Measurements from ENCODE around the gene CENPV. TPM values are rescaled to one million over a fixed set of nuclear protein-coding genes. Genes with fewer than 3 reads are reported as not detected.

Gene CENPV
- total and polyA plus RNA-seq, 2 of the 13 experiments (the other 11 are each of a cell fraction or from before 2014, with no cell fraction given) = 193 to 292 TPM

DNA sequence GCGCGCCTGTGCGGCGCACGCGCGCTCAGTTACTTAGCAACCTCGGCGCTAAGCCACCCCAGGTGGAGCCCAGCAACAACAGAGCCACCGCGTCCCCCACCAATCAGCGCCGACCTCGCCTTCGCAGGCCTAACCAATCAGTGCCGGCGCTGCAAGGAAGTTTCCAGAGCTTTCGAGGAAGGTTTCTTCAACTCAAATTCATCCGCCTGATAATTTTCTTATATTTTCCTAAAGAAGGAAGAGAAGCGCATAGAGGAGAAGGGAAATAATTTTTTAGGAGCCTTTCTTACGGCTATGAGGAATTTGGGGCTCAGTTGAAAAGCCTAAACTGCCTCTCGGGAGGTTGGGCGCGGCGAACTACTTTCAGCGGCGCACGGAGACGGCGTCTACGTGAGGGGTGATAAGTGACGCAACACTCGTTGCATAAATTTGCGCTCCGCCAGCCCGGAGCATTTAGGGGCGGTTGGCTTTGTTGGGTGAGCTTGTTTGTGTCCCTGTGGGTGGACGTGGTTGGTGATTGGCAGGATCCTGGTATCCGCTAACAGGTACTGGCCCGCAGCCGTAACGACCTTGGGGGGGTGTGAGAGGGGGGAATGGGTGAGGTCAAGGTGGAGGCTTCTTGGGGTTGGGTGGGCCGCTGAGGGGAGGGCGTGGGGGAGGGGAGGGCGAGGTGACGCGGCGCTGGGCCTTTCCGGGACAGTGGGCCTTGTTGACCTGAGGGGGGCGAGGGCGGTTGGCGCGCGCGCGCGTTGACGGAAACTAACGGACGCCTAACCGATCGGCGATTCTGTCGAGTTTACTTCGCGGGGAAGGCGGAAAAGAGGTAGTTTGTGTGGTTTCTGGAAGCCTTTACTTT, 27.6 kb upstream of the CENPV start, which contains the start of gene UBB (continued):
- TF ChIP-seq NRL (CRISPR knock-in tag; IDR thresholded peaks at IDR 0.05; ENCODE audit: borderline replicate concordance) (peak; percentile 78), KAT2B (IDR thresholded peaks at IDR 0.05; ENCODE audit: borderline replicate concordance, low read depth, low read length) (no peak), KDM1A (CRISPR knock-in tag; IDR thresholded peaks at IDR 0.05) (no peak), KAT7 (CRISPR knock-in tag; IDR thresholded peaks at IDR 0.05; ENCODE audit: borderline replicate concordance) (peak; percentile 84), HIVEP1 (CRISPR knock-in tag; IDR thresholded peaks at IDR 0.05) (no peak), ONECUT2 (CRISPR knock-in tag; IDR thresholded peaks at IDR 0.05) (no peak), KAT8 (CRISPR knock-in tag; IDR thresholded peaks at IDR 0.05) (peak; percentile 77), ZSCAN22 (CRISPR knock-in tag; IDR thresholded peaks at IDR 0.05) (no peak), NONO (IDR thresholded peaks at IDR 0.05) (no peak), NONO (CRISPR knock-in tag; conservative IDR thresholded peaks at IDR 0.05) (peak; percentile 85), ZNF709 (CRISPR knock-in tag; IDR thresholded peaks at IDR 0.05) (peak; percentile 44)
- TF ChIP-seq, protein P1, sequence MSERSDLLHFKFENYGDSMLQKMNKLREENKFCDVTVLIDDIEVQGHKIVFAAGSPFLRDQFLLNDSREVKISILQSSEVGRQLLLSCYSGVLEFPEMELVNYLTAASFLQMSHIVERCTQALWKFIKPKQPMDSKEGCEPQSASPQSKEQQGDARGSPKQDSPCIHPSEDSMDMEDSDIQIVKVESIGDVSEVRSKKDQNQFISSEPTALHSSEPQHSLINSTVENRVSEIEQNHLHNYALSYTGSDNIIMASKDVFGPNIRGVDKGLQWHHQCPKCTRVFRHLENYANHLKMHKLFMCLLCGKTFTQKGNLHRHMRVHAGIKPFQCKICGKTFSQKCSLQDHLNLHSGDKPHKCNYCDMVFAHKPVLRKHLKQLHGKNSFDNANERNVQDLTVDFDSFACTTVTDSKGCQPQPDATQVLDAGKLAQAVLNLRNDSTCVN (CRISPR knock-in tag; IDR thresholded peaks at IDR 0.05; ENCODE audit: borderline replicate concordance) = peak; percentile 60; the same call in 1 of the 2 replicates
- TF ChIP-seq, protein P2, sequence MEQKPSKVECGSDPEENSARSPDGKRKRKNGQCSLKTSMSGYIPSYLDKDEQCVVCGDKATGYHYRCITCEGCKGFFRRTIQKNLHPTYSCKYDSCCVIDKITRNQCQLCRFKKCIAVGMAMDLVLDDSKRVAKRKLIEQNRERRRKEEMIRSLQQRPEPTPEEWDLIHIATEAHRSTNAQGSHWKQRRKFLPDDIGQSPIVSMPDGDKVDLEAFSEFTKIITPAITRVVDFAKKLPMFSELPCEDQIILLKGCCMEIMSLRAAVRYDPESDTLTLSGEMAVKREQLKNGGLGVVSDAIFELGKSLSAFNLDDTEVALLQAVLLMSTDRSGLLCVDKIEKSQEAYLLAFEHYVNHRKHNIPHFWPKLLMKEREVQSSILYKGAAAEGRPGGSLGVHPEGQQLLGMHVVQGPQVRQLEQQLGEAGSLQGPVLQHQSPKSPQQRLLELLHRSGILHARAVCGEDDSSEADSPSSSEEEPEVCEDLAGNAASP (CRISPR knock-in tag; IDR thresholded peaks at IDR 0.05; ENCODE audit: borderline replicate concordance) = 0 out of 2 replicates have a peak, but pooled peaks have one; percentile 35
- TF ChIP-seq, protein P3, sequence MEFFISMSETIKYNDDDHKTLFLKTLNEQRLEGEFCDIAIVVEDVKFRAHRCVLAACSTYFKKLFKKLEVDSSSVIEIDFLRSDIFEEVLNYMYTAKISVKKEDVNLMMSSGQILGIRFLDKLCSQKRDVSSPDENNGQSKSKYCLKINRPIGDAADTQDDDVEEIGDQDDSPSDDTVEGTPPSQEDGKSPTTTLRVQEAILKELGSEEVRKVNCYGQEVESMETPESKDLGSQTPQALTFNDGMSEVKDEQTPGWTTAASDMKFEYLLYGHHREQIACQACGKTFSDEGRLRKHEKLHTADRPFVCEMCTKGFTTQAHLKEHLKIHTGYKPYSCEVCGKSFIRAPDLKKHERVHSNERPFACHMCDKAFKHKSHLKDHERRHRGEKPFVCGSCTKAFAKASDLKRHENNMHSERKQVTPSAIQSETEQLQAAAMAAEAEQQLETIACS (CRISPR knock-in tag; IDR thresholded peaks at IDR 0.05) = no peak
- TF ChIP-seq, protein P4, sequence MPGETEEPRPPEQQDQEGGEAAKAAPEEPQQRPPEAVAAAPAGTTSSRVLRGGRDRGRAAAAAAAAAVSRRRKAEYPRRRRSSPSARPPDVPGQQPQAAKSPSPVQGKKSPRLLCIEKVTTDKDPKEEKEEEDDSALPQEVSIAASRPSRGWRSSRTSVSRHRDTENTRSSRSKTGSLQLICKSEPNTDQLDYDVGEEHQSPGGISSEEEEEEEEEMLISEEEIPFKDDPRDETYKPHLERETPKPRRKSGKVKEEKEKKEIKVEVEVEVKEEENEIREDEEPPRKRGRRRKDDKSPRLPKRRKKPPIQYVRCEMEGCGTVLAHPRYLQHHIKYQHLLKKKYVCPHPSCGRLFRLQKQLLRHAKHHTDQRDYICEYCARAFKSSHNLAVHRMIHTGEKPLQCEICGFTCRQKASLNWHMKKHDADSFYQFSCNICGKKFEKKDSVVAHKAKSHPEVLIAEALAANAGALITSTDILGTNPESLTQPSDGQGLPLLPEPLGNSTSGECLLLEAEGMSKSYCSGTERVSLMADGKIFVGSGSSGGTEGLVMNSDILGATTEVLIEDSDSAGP (CRISPR knock-in tag; IDR thresholded peaks at IDR 0.05; ENCODE audit: borderline replicate concordance) = peak; percentile 75
- TF ChIP-seq, protein P5, sequence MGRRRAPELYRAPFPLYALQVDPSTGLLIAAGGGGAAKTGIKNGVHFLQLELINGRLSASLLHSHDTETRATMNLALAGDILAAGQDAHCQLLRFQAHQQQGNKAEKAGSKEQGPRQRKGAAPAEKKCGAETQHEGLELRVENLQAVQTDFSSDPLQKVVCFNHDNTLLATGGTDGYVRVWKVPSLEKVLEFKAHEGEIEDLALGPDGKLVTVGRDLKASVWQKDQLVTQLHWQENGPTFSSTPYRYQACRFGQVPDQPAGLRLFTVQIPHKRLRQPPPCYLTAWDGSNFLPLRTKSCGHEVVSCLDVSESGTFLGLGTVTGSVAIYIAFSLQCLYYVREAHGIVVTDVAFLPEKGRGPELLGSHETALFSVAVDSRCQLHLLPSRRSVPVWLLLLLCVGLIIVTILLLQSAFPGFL (CRISPR knock-in tag; IDR thresholded peaks at IDR 0.05) = peak; percentile 47; the same call in 1 of the 2 replicates
- TF ChIP-seq, protein P6, sequence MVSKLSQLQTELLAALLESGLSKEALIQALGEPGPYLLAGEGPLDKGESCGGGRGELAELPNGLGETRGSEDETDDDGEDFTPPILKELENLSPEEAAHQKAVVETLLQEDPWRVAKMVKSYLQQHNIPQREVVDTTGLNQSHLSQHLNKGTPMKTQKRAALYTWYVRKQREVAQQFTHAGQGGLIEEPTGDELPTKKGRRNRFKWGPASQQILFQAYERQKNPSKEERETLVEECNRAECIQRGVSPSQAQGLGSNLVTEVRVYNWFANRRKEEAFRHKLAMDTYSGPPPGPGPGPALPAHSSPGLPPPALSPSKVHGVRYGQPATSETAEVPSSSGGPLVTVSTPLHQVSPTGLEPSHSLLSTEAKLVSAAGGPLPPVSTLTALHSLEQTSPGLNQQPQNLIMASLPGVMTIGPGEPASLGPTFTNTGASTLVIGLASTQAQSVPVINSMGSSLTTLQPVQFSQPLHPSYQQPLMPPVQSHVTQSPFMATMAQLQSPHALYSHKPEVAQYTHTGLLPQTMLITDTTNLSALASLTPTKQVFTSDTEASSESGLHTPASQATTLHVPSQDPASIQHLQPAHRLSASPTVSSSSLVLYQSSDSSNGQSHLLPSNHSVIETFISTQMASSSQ (IDR thresholded peaks at IDR 0.05; ENCODE audit: low read depth) = peak; percentile 49
- TF ChIP-seq, protein P6 (CRISPR knock-in tag; IDR thresholded peaks at IDR 0.05; ENCODE audit: borderline replicate concordance) = no peak; the same call in none of the 2 replicates

Data from HepG2 (cell line).